ENCODE measurements around the gene PPP2R2B. TPM values are rescaled to one million over a fixed set of nuclear protein-coding genes. Genes with fewer than 3 reads are reported as not detected.

The PPP2R2B gene
- total RNA-seq, 1 experiment from 2014 or later: 0.75 TPM

GRCh38 chr5:146703899-146704298 is 174.7 kb downstream of the PPP2R2B start:
- DNase-seq (ENCODE audit: low read depth): no peak

- DNase-seq (ENCODE audit: low read depth): no peak
These were observed 175.1 kb downstream of the PPP2R2B start for GRCh38 chr5:146703499-146703898.

- no peak for DNase-seq (ENCODE audit: low read depth)
These were observed 178.7 kb downstream of the PPP2R2B start for GRCh38 chr5:146699664-146700418.

GRCh38 chr5:146699138-146699537 is 179.4 kb downstream of the PPP2R2B start:
- no peak for DNase-seq (ENCODE audit: low read depth)

- no peak for DNase-seq (ENCODE audit: low read depth)
These were observed 179.9 kb downstream of the PPP2R2B start for GRCh38 chr5:146698651-146699050.

- DNase-seq (ENCODE audit: low read depth): no peak
These were observed 181.3 kb downstream of the PPP2R2B start for GRCh38 chr5:146697211-146697610.

- DNase-seq (ENCODE audit: low read depth): no peak
These were observed 182.9 kb downstream of the PPP2R2B start for GRCh38 chr5:146695646-146696045.

- DNase-seq (ENCODE audit: low read depth): no peak
These were observed 187.6 kb downstream of the PPP2R2B start for GRCh38 chr5:146690880-146691355.

GRCh38 chr5:146687630-146688029 is 190.9 kb downstream of the PPP2R2B start:
- DNase-seq (ENCODE audit: low read depth): no peak

GRCh38 chr5:146683861-146684260 is 194.7 kb downstream of the PPP2R2B start:
- DNase-seq (ENCODE audit: low read depth): no peak

GRCh38 chr5:146682899-146683532 is 195.5 kb downstream of the PPP2R2B start:
- DNase-seq (ENCODE audit: low read depth): no peak

GRCh38 chr5:146681585-146682105 is 196.9 kb downstream of the PPP2R2B start:
- DNase-seq (ENCODE audit: low read depth): no peak

GRCh38 chr5:146680846-146681584 is 197.5 kb downstream of the PPP2R2B start:
- DNase-seq (ENCODE audit: low read depth): no peak

GRCh38 chr5:146675636-146676035 is 202.9 kb downstream of the PPP2R2B start:
- DNase-seq (ENCODE audit: low read depth): no peak

GRCh38 chr5:146672866-146673265 is 205.7 kb downstream of the PPP2R2B start:
- DNase-seq (ENCODE audit: low read depth): no peak

GRCh38 chr5:146671561-146672295 is 206.8 kb downstream of the PPP2R2B start:
- DNase-seq (ENCODE audit: low read depth): no peak

GRCh38 chr5:146669656-146670055 is 208.9 kb downstream of the PPP2R2B start:
- no peak for DNase-seq (ENCODE audit: low read depth)

GRCh38 chr5:146667633-146668272 is 210.8 kb downstream of the PPP2R2B start:
- DNase-seq (ENCODE audit: low read depth): peak; percentile 52

- DNase-seq (ENCODE audit: low read depth): peak; percentile 36
These were observed 216.3 kb downstream of the PPP2R2B start for GRCh38 chr5:146662229-146662628.

GRCh38 chr5:146660376-146660960 is 218.1 kb downstream of the PPP2R2B start:
- DNase-seq (ENCODE audit: low read depth): no peak
